PC-3 (cell line): ENCODE measurements around the gene HEATR9. TPM values are rescaled to one million over a fixed set of nuclear protein-coding genes. Genes with fewer than 3 reads are reported as not detected.

ENCODE experiments used
- ATAC-seq: fragments of 200-7000 bp; cut with Tn5 transposase; 2 replicates; pipeline ENCODE4 v1.9.1; 2020; ENCODE audit warnings: mild to moderate bottlenecking, moderate library complexity
- Bru-seq: library from RNA; stranded (reverse); fragments of 400-500 nt; gene quantifications from one replicate; lab custom pipeline; 2021; lab: Mats Ljungman, UMichigan
- BruChase-seq, 2 experiments: library from RNA; stranded (reverse); fragments of 400-500 nt; gene quantifications; one replicate each; lab custom pipeline; 2021; lab: Mats Ljungman, UMichigan
- BruUV-seq: library from RNA; stranded (reverse); fragments of 400-500 nt; replicated peaks from 2 replicates; lab custom pipeline; 2021; lab: Mats Ljungman, UMichigan
- CTCF ChIA-PET: fragments of 300-600 bp; sonication (Branson Sonifier 250); formaldehyde crosslinking; loops from one replicate; lab custom pipeline; 2022; ENCODE audit warnings: antibody characterized with exemption; lab: Charles Lee
- POLR2A ChIA-PET: fragments of 300-600 bp; sonication (Branson Sonifier 250); formaldehyde crosslinking; loops from one replicate; lab custom pipeline; 2022; ENCODE audit warnings: antibody characterized with exemption; ENCODE audit not compliant: unreplicated experiment; lab: Charles Lee
- DNase-seq: peaks from one replicate; pipeline ENCODE4 v3.0.0-alpha.2; 2015
- H2AFZ ChIP-seq: fragments of 300-600 bp; sonication (generic); 2 replicates; pipeline ENCODE4 v1.6.0; 2016; ENCODE audit warnings: antibody characterized with exemption, low read length
- H3F3A ChIP-seq: fragments of 300-600 bp; sonication (generic); one replicate; pipeline ENCODE4 v1.6.0; 2017; ENCODE audit warnings: antibody characterized with exemption, low read length, control low read depth, mild to moderate bottlenecking; ENCODE audit not compliant: unreplicated experiment
- H3K27ac ChIP-seq: fragments of 300-600 bp; sonication (generic); 2 replicates; pipeline ENCODE4 v1.5.1; 2016; ENCODE audit warnings: mild to moderate bottlenecking, low read length
- H3K27me3 ChIP-seq: fragments of 300-600 bp; sonication (generic); 2 replicates; pipeline ENCODE4 v1.6.1; 2016; ENCODE audit warnings: low read length, mixed read lengths
- H3K36me3 ChIP-seq: fragments of 300-600 bp; sonication (generic); 2 replicates; pipeline ENCODE4 v1.6.1; 2016; ENCODE audit warnings: low read depth, mixed run types, low read length, mixed read lengths
- H3K4me1 ChIP-seq: fragments of 300-600 bp; sonication (generic); 2 replicates; pipeline ENCODE4 v1.5.1; 2016; ENCODE audit warnings: low read length; ENCODE audit not compliant: insufficient read depth
- H3K4me2 ChIP-seq: fragments of 300-600 bp; sonication (generic); 2 replicates; pipeline ENCODE4 v1.6.0; 2016; ENCODE audit warnings: low read length
- H3K4me3 ChIP-seq: fragments of 300-600 bp; sonication (generic); 2 replicates; pipeline ENCODE4 v1.5.1; 2016; ENCODE audit warnings: mild to moderate bottlenecking, low read length, mixed read lengths
- H3K79me2 ChIP-seq: fragments of 300-600 bp; sonication (generic); 2 replicates; pipeline ENCODE4 v1.6.1; 2017; ENCODE audit warnings: low read length, mixed read lengths
- H3K9ac ChIP-seq: fragments of 300-600 bp; sonication (generic); 2 replicates; pipeline ENCODE4 v1.6.0; 2016; ENCODE audit warnings: mild to moderate bottlenecking, low read length
- H3K9me2 ChIP-seq: fragments of 300-600 bp; sonication (generic); replicated peaks from 2 replicates; pipeline ENCODE4 v1.6.1; 2016; ENCODE audit warnings: mixed run types, low read length, mixed read lengths
- H3K9me3 ChIP-seq: fragments of 300-600 bp; sonication (generic); 2 replicates; pipeline ENCODE4 v1.6.1; 2016; ENCODE audit warnings: low read length, mixed read lengths
- H4K20me1 ChIP-seq: fragments of 300-600 bp; sonication (generic); 2 replicates; pipeline ENCODE4 v1.6.1; 2016; ENCODE audit warnings: low read length, mixed read lengths
- CTCF ChIP-seq: fragments of 300-600 bp; sonication (generic); conservative IDR thresholded peaks from 2 replicates; pipeline ENCODE4 v1.5.1; 2017; ENCODE audit warnings: antibody characterized with exemption, low read depth, mild to moderate bottlenecking, low read length
- EZH2 ChIP-seq: fragments of 300-600 bp; sonication (generic); IDR thresholded peaks from one replicate; pipeline ENCODE4 v1.6.1; 2017; ENCODE audit warnings: antibody characterized with exemption, mild to moderate bottlenecking, low read length; ENCODE audit not compliant: unreplicated experiment
- EZH2phosphoT487 ChIP-seq: fragments of 300-600 bp; sonication (generic); IDR thresholded peaks from 2 replicates; pipeline ENCODE4 v1.6.1; 2018; ENCODE audit warnings: mild to moderate bottlenecking, antibody characterized with exemption, low read length, borderline replicate concordance
- intact Hi-C: fragments of 100-400 bp; cut with micrococcal nuclease; formaldehyde crosslinking; loops from 2 replicates; pipeline ENCODE4 v1.9.0; 2023
- long read RNA-seq: library from polyadenylated mRNA; unstranded; transcript quantifications from one replicate; pipeline ENCODE4 v2.0.0, GENCODE V29; 2021; ENCODE audit not compliant: unreplicated experiment
- total RNA-seq: library from RNA; depleted of rRNA; stranded (reverse); fragments of >200 nt; gene quantifications from 2 replicates; pipeline ENCODE4 v1.2.3, GENCODE V29; 2014; rRNA removed

HEATR9 gene
- total RNA-seq, result not detected in 2 replicates
- not detected for Bru-seq, nascent RNA
- BruChase-seq, experiment 1, labeled RNA remaining after a 6-hour chase, result not detected
- BruChase-seq, experiment 2, labeled RNA remaining after a 2-hour chase, result percentile 5 among the genes with signal in this experiment
- long read RNA-seq, result 0 reads

GRCh38 chr17:35868737-35869136, at the start of gene HEATR9:
Gene HEATR9, minus strand, starts transcription at chr17:35868891. Its CDS starts 149 bp downstream, at chr17:35868742.
- intact Hi-C loops, result no loop called here
- Histone ChIP-seq H3K4me2 (no peak within 1 kb of the TSS), H3K9me3 (no peaks in the 10 kb centered on the region), H3K79me2 (no peaks in the 10 kb centered on the region), H3K4me3 (no peak within 1 kb of the TSS), H2AFZ (no peak within 1 kb of the TSS), H3K9me2 (no peaks in the 10 kb centered on the region), H3F3A (no peaks in the 10 kb centered on the region), H4K20me1 (no peaks in the 10 kb centered on the region), H3K4me1 (peaks cover 5% of the 10 kb centered on the region; the same call in 1 of the 2 replicates), H3K36me3 (no peaks in the 10 kb centered on the region), H3K27me3 (no peaks in the 10 kb centered on the region), H3K9ac (no peak within 1 kb of the TSS), H3K27ac (no peak within 1 kb of the TSS)
- no peak for TF ChIP-seq CTCF
- no peak for TF ChIP-seq EZH2
- no peak for TF ChIP-seq EZH2phosphoT487
- CTCF ChIA-PET, result no interaction called here
- POLR2A ChIA-PET, result no interaction called here
- ATAC-seq (no peak), DNase-seq (no peak)
- no TSS peak for BruUV-seq

- ATAC-seq (no peak), DNase-seq (no peak)
- Histone ChIP-seq H3K79me2 (no peaks in the 10 kb centered on the region), H2AFZ (no peak overlapping the region), H3K4me3 (no peak overlapping the region), H3F3A (no peaks in the 10 kb centered on the region), H3K9me2 (no peaks in the 10 kb centered on the region), H3K27me3 (no peaks in the 10 kb centered on the region), H3K27ac (no peak overlapping the region), H3K4me1 (no peaks in the 10 kb centered on the region), H3K9me3 (no peaks in the 10 kb centered on the region), H4K20me1 (no peaks in the 10 kb centered on the region), H3K36me3 (no peaks in the 10 kb centered on the region), H3K9ac (no peak overlapping the region), H3K4me2 (no peak overlapping the region)
- POLR2A ChIA-PET, result no interaction called here
- intact Hi-C loops, result no loop called here
- CTCF ChIA-PET, result no interaction called here
- BruUV-seq, result no TSS peak
- TF ChIP-seq CTCF (no peak), EZH2 (no peak), EZH2phosphoT487 (no peak)
Observed at GRCh38 chr17:35917519-35918213, 49.0 kb upstream of the HEATR9 start.
